ENCODE measurements around the gene HOXA7.

GRCh38 chr7:27116031-27116961 lies 40.2 kb downstream of the HOXA7 start:
- TF ChIP-seq POLR2AphosphoS5 (IDR thresholded peaks at IDR 0.05; ENCODE audit: low read depth, low read length) (no peak), POU2F2 (IDR thresholded peaks at IDR 0.05; ENCODE audit: low read depth, low read length) (no peak), TAF1 (IDR thresholded peaks at IDR 0.05; ENCODE audit: low read depth, low read length) (no peak), PAX5 (IDR thresholded peaks at IDR 0.05; ENCODE audit: insufficient read depth, low read length, severe bottlenecking) (no peak), POLR2A (IDR thresholded peaks at IDR 0.05; ENCODE audit: low read depth, low read length) (no peak), SPI1 (IDR thresholded peaks at IDR 0.05; ENCODE audit: low read depth, low read length) (no peak)
